NCI-H226 (cell line): ENCODE data around the gene STPG2.

Source experiments
- DNase-seq: peaks from one replicate; pipeline ENCODE4 v3.0.0-alpha.2; 2015

Gene STPG2

DNA sequence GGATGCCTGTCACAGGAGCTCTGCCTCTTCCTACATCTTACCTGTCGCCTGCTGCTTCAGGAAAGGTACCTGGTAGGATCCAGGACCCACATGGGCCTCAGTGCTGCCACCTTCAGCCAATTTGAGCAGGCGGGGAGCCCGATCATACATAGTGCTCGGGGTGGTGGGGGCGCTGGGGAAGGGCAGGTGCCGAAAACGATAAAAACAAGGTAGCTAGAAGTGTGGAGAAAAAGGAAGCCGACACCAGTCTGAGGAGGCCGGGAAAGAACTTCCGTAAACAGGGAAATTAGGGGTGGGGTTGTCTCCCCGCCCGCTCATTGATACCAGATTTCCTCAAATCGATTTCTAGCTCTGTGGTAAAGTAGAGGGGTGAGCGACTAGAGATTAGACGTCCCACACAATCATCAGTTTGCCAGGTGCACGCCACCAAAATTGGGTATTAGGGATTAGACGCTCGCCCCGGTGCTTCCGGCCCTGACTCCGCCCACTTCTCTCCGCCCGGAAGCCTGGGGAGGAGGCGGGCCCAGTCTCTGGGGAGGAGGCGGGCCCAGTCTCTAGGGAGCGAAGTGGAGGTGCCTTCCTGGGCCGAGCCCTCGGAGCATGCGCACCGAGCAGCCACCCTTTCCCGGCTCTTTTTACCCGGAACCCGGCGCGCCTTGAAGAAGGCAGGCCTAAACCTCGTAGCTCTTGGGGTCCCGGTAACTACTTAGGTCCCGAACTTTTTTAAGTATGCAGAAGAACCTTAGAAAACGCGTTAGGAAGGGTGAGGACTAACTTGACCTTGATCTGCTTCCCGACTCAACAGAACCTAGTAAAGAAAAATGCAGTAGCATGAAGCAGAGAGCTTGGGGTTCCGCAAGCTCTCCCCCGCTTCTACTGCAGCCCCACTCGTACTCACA is at the start of gene STPG2:
TSS of gene STPG2 (minus strand) at position 476 of the 899 bp plus-strand sequence.
- DNase-seq: peak; percentile 81

DNA sequence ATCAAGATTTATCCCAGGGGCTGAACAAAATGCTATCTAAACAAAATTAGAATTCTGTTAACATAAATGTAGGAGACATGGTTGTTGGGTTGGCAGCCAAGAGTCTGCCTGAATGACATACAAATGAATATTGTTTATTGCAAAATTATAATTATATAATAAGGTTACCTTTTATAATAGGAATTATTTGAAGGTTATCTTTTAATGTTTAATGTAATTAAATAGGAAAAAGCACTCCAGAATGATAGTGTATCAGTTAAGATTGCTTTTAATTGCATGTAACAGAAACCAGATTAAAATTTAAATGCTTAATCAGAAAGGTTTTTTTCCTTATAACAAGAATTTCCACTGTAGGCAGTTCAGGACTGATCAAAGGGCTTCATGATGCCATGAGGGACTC is 42.0 kb upstream of the STPG2 start:
- no peak for DNase-seq

DNA sequence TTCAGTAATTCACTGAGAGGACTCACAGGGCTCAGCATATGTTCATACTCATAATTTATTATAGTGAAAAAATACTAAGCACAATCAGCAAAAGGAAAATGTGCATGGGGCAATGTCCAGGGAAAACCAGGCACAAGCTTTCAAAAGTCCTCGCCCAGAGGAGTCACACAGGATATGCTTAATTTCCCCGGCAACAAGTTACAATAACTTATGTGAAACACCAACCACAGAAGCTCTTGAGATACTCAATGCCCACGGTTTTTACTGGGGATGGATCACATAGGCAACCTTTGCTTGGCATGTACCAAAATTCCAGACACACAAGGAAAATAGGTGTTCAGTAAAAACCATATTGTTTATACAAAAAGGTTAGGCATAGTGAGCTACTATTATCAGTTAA is 38.5 kb upstream of the STPG2 start:
- no peak for DNase-seq

DNA sequence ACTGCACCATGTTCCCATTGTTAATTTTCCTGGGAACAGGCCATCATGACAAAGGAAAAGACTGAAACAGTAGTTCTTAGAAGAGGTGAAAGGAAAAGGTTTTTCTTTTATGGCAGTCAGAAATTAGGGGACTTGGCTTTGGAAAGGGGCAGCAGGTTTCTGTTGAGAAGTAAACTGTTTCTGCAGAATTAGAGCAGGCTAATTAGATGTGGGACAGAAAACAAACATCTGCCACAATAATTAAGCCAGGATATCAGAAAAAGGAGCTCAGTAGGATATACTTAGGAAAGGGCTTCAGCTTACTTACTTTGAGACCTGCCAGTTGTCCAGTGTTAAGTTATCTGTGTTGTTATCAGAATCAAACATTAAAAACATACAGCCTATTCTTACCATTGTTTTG is 36.7 kb upstream of the STPG2 start:
- DNase-seq: no peak

DNA sequence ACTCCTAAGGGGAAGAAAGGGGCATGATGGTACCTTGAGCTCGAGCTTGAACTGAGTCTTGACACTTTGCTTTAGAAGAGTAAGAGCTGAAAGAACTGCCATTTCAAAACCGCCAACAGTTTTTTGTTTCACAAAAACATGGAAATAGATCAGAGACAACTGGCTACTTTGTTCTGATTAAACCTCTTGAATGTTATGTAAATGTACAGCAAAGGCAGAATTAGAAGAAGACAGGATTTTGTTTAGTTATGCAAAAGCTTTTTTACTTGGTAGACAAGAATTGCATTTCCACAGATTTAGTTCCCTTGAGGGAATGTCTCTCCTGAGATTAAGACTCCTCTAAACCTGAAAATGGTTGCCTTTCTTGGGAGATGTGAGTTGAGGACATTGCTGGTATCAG is 33.3 kb upstream of the STPG2 start:
- DNase-seq: no peak

DNA sequence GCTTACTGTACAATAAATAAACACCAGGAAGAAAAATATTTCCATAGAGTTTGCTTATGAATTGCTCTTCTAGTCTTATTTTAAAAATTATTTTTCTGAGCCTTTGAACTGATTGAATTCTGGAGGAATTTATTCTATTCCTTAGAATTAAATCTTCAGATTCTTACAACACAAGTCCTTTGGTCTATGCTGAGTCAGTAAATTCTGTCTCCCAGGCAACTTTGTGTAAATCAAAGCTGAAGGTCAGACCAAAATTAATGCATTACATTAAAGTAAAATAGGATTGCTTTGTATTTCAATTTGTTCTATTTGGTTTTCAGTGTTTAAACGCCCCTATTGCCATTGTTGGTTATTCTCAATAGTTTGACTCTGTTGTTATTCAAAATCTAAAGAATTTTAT is 26.8 kb upstream of the STPG2 start:
- DNase-seq: no peak

DNA sequence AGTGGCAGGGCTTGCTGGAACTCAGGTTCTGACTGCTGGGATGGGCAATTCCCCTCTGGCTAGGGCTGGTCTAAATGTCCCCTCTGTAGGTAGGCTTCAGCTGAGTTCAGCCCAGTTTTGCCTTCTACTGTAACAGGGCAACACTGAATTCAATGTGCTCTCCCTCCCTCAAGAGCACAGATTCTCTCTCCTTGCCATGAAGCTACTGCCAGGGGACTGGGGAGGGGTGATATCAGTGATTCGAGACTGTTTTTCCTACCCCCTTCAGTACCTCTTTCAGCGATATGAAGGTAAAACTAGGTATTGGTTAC is 23.4 kb upstream of the STPG2 start:
- no peak for DNase-seq

DNA sequence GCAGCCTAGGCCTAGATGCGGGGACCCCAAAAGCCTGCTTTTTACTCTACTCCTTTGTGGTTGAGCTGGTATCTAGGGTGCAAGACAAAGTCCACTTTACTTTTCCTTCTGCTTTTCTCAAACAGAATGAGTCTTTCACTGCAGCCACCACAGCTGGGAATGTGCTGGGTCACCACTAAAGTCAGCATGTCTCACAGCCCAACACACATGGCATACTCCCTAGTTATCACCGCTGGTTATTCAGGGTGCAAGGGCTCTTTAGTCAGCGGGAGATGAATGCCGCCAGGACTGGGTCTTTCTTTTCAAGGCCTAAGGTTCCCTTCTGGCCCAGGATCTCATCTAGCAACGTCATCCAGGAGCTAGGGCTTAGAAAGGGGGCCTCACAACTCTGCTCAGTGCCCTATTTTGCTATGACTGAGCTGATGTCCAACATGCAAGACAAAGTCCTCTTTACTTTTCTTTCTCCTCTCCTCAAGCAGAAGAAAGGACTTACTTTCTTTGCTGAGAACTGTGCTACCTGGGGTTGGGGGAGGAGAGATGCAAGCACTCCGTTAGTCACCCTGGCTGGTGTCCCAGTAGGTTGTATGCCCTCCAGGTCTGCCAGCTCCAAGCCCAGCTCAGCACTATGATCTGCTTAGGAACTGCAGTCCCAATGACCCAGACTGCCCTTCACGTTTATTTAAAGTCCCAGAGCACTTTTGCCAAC is 22.9 kb upstream of the STPG2 start:
- peak; percentile 49 for DNase-seq

DNA sequence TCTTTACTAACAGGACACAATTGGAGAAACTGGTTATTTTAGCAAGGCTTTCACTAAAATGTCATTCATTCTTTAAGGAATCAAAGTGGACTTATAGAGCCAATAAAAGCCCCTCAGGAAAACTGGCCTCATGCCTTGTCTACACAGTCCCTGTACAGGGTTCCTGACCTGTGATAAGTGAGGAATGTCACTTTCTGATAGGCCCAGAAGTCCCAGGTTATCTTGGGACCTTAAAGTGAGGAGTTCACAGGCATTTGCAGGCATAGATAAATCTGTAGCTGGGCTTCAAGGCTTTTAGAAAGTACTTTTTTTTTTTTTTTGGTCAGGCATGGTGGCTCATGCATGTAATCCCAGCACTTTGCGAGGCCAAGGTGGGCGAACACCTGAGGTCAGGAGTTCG is 19.4 kb upstream of the STPG2 start:
- no peak for DNase-seq

DNA sequence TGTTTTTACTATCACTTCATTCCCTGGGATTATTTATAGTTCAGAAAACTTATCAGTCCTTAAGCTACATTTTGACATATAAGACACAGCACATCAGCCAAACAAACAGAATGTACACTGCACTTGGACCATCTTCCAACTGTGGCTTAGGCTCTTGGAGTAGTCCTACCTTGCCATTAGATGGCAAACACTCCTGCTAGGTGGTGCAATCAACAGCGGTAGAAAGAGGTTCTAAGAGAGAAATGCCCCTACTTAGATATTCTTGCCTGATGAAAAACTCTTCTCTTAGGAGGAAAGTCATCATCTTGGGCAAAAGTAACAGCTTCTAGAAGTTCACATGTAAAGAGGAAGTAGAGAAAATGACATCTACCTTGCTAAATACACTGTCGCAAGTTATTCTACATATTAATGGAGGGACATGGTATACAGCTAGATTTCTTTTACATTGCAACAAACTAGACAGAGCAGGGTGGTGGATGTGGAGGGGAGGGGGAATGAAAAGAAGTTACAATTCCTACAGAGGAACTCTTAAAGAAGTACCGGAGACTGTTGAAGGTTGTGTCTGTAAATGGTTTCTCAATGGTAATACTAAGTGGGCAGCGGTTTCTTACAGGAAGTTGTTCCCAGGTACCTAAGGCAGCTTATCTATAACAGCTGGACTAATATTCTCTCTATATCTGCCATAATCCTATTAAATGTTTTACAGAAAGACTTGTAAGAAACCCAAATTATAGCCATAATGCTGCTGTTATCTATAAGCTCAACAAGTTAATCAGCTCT is 8.1 kb upstream of the STPG2 start:
- no peak for DNase-seq

DNA sequence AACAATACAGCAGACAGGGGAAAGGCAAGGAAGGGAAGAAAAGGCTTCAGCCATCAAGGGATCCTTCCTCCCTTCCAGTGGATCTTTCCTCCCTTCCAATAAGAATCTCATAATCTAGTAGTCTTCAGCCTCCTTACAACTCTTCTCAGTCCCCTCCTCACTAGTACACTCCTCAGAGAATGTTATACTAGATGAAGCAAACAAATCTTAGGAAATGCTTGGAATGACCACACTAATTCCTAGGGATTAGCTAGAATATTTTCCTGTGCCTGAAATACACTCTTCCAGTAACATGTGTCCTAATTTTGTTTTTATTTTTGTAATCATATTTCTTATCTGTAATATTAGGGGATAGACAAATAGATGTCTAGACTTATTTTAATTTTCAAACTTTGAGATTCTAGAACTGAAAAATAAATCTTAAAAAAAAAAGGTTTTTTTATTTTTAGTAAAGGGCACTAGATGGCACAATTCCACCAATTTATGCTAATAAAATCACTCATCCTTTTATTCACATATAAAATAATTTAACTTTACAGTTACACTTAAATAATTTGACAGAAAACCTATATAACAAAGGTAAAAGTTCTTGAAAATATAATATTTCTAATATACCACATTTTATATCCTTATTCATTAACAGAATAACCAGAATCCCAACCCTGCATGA is 7.0 kb upstream of the STPG2 start:
- no peak for DNase-seq

DNA sequence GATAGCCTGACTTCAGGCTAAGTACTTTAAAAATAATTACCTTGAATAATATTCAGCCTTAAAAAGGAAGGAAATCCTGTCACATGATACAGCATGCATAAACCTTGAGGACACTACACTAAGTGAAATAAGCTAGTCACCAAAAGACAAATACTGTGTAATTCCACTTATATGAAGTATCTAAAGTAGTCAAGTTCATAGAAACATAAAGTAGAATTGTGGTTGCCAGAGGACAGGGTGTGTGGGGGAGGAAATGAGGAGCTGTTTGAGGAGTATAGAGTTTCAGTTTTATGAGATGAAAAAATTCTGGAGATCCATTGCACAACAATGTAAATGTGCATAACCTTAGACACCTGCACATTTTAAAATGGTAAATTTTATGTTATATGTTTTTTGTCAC is 5.6 kb upstream of the STPG2 start:
- peak; percentile 25 for DNase-seq

DNA sequence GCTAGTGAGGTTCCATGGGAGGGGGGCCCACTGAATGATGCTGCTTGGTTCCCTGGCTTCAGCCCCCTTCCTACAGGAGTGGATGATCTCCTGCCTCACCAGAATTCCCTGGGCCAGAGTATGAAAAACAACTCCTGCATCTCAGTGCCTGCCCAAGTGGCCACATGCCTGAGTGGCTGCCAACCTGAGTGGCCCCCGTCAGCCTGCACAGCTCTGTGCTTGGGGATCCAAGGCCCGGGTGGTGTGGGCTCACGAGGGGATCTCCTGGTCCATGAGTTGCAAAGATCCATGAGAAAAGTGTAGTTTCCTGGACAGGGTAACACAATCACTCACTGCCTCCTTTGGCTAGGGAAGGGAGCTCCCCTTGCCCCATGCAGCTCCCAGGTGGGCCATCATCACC is 17.1 kb downstream of the STPG2 start:
- DNase-seq: no peak

DNA sequence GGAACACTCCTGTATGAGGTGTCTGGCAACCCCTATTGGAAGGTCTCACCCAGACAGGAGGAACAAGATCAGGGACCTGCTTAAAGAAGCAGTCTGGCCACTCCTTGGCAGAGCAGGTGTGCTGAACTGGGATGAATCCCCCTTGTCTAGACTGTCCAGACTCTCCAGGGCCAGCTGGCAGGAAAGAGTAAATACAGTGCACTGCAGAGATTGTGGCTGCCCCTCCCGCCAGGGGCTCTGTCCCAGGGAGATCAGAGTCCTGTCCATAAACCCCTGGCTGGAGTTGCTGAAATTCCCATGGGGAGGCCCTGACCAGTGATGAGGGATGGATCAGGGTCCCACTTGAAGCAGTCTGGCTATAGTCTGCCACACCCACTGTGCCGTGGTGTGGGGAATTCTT is 17.7 kb downstream of the STPG2 start:
- DNase-seq: no peak

DNA sequence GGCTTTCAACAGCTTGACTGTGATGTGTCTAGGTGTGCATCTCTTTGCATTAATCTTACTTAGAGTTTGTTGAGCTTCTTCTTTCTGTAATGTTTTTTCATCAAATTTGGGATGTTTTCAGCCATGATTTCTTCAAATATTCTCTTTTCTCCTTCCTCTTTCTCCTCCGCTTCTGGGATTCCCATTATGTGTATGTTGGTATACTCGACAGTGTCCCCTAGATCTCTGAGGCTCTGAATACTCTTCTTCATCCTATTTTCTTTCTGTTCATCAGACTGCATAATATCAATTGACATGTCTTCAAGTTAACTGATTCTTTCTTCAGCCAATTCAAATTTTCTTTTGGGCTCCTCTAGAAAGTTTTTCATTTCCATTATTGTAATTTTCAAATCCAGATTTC is 25.9 kb downstream of the STPG2 start:
- no peak for DNase-seq

DNA sequence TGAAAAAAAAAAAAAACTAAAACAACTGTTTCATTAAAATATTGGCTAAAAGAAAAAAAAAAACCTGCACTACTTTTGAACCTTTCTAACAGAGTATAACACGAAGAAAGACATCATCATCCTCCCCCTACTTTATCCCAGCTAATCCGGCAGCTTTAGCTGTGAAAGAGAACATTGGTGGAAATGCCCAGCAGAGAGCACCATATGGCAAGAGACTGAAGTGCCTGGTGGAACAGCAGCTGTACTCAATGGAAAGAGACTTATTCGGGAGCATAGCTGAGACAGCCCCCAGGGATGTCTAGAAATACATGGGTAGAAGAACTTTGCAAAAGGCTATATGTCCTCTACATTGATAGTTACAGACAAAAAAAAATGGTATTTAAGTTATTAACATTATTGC is 30.3 kb downstream of the STPG2 start:
- no peak for DNase-seq

DNA sequence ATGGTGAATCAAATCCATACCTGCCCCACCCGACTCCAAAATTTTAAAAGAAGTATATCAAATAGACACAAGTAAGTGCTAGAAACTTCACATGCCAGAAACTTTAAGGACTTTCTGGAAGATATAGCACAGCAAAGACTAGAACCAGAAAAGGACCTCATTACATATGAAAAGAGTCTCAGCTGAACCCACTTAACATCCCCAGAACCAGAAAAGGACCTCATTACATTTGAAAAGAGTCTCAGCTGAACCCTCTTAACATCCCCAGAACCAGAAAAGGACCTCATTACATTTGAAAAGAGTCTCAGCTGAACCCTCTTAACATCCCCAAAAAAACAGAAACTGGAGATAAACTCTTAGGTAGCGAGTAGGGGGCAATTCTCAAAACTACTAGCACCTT is 32.3 kb downstream of the STPG2 start:
- DNase-seq: no peak

DNA sequence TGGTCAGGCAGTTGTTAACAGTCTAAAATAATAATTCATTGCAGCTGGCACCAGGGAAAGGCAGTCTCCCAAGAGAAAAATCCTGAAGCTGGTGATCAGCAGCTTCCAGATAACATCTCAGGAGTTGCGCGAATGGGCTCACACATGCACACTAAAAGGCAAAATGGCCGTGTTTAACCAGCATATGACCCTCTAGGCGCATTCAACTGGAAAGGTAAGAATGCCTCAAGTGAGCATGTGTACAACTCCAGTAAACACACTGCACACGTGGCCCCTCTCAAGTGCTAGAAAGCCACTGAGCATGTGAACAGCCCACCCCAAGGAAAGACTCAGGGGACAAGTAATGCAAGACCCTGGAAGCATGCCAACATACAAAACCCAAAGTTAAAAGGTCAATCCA is 33.1 kb downstream of the STPG2 start:
- no peak for DNase-seq

DNA sequence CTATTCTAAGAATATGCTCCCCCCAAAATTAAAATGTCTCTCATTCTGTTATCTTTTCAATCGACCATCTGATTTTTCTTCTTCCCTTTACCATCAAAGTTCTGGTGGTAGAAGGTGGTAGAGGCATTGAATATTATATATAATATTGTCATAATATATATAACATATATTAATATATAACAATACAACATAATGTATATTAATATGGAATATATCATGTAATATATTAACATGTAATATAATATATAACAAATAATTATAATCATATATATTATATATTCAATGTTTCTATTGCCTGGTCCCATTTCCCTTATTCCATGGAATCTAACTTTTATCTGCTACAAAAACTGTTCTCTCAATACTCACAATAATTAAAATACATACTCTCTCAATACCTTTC is 40.6 kb downstream of the STPG2 start:
- no peak for DNase-seq

DNA sequence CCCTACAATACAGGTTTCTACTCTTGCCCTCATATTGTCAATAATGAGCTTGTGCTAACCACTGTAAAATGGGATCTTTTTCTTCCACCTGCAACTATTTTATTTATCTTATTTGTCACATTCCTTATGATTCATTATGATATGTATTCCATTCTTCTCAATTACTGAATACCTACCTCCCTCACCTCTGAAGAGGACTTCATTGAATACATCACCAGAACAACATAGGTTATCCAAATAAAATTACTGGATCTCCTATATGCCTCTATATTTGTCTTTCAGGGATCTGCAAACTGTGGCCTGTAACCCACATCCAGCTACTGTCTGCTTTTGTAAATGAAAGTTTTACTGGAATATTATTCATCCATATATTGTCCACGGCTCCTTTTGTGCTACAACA is 41.3 kb downstream of the STPG2 start:
- no peak for DNase-seq

DNA sequence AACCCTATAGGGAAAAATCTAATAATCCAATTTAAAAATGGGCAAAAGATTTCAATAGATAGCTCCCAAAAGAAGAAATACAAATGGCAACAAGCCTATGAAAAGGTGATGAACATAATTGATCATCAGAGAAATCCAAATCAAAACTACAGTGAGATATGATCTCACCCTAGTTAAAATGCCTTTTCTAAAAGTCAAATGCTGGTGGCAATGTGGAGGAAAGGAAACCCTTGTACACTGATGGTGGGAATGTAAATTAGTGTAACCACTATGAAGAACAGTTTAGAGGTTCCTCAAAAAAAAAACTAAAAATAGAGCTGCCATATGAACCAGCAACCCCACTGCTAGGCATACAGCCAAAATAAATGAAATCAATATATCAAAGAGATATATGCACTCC is 44.5 kb downstream of the STPG2 start:
- DNase-seq: no peak

DNA sequence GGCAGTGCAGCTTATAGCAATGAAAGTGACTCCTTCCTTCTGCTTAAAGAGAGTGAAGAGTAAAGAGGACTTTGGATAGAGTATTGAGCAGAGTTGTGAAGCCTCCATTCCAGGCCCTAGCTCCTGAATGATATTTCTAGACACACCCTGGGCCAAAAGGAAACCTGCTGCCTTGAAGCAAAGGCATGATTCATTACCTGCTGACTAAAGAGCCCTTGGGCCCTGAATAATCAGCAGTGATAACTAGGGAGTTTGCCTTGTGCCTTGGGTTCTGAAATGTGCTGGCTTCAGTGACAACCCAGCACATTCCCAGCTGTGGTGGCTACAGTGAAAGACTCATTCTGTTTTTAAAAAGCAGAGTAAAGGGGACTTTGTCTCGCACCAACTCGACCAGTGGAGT is 49.2 kb downstream of the STPG2 start:
- peak; percentile 48 for DNase-seq

DNA sequence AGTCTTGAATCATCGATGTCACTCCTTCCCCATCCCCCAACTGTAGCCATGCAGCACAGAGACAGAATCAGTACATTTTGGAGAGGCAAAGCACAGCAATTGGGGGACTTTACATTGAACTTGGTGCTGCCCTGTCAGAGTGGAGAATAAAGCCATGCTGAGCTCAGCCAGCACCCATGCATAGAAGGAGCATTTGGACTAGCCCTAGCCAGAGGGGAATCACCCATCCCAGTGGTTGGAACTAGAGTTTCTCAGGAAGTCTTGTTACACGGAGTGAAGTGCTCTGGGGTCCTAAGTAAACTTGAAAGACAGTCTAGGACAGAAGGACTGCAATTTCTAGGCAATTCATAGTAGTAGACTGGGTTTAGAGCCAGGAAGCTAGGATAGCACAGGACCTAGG is 49.6 kb downstream of the STPG2 start:
- DNase-seq: no peak
